ENCODE data around the gene DEGS1. TPM values are rescaled to one million over a fixed set of nuclear protein-coding genes. Genes with fewer than 3 reads are reported as not detected.

Gene DEGS1
- total and polyA plus RNA-seq, 2 of the 4 experiments (the other 2 are of a cell fraction): 54.8 to 109 TPM

DNA sequence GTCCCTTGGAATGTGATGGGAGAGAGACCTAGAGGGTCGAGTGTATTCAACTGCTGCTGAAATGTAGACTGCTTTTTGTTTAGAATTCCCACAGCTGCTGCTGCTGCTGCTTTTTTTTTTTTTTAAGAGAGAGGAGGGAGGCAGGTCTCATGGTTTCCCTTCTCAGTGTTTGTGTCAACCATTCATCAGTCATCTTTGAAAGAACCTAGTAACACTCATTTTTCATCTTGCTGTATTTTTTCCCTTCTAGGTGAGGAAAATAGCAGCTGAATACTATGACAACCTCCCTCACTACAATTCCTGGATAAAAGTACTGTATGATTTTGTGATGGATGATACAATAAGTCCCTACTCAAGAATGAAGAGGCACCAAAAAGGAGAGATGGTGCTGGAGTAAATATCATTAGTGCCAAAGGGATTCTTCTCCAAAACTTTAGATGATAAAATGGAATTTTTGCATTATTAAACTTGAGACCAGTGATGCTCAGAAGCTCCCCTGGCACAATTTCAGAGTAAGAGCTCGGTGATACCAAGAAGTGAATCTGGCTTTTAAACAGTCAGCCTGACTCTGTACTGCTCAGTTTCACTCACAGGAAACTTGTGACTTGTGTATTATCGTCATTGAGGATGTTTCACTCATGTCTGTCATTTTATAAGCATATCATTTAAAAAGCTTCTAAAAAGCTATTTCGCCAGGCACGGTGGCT, 9.2 kb downstream of the DEGS1 start:
- ATAC-seq (ENCODE audit: low read depth) (no peak), DNase-seq (no peak)
- Histone ChIP-seq H3K56ac (ENCODE audit: extremely low read depth, insufficient read depth, low read length) (no peak overlapping the region), H2BK5ac (ENCODE audit: low read depth, low read length, poor library complexity, severe bottlenecking) (no peak overlapping the region), H3K18ac (ENCODE audit: low read depth, low read length) (no peak overlapping the region), H3K36me3 (ENCODE audit: control insufficient read depth, insufficient read depth, low read length) (peaks cover 23% of the 10 kb centered on the region), H4K91ac (ENCODE audit: insufficient read depth, low read depth, low read length) (no peak overlapping the region), H3K9me1 (ENCODE audit: insufficient read depth, low read length) (peaks cover 2% of the 10 kb centered on the region; the same call in 1 of the 2 replicates), H4K8ac (ENCODE audit: low read depth in 2 of 2, low read length in 2 of 2) (no peak overlapping the region), H2BK20ac (ENCODE audit: low read depth, low read length) (no peak overlapping the region), H2BK15ac (ENCODE audit: low read depth, low read length) (no peak overlapping the region), H3K4me1 (ENCODE audit: control insufficient read depth, insufficient read depth, low read length) (peaks cover 2% of the 10 kb centered on the region; the same call in 1 of the 2 replicates), H3K79me1 (ENCODE audit: low read depth in 1 of 2, low read length in 2 of 2) (peaks cover 10 to 57% of the 10 kb centered on the region in 2 experiments), H3K23ac (ENCODE audit: low read depth, low read length) (no peak overlapping the region), H3K4me3 (ENCODE audit: insufficient read depth, low read depth, low read length) (no peak overlapping the region), H3K14ac (replicated peaks; ENCODE audit: low read depth, low read length) (no peak overlapping the region), H3K27me3 (ENCODE audit: control insufficient read depth, insufficient read depth, low read length) (no peaks in the 10 kb centered on the region), H2AFZ (replicated peaks; ENCODE audit: low read length, poor library complexity) (no peak overlapping the region), H2BK120ac (ENCODE audit: low read depth, low read length) (no peak overlapping the region), H4K5ac (ENCODE audit: low read depth, low read length) (no peak overlapping the region), H3K9me3 (ENCODE audit: control insufficient read depth, insufficient read depth, low read length) (no peaks in the 10 kb centered on the region), H2AK5ac (ENCODE audit: low read depth, low read length) (no peak overlapping the region), H3K27ac (ENCODE audit: insufficient read depth, low read length) (no peak overlapping the region), H3K4ac (ENCODE audit: low read depth, low read length) (no peak overlapping the region), H4K20me1 (ENCODE audit: insufficient read depth, low read length) (peaks cover 37% of the 10 kb centered on the region), H3K9ac (ENCODE audit: low read depth, low read length) (no peak overlapping the region), H3K4me2 (ENCODE audit: low read depth, low read length) (no peak overlapping the region), H2AK9ac (replicated peaks; ENCODE audit: low read depth, low read length, poor library complexity) (no peak overlapping the region)
- WGBS, 2 experiments (ENCODE audit: extremely low coverage in 2 of 2, insufficient read length in 1 of 2): 100% methylated on average over 1 of the region's 5 CpGs; no CpG with 5 or more reads in 1 of the 2 experiments
- in situ Hi-C loops (cut with MboI; ENCODE audit: low sequenced_read_pairs) (no loop called here), intact Hi-C loops (cut with micrococcal nuclease) (no loop called here), dilution Hi-C loops (cut with HindIII; ENCODE audit: low sequenced_read_pairs, unreplicated experiment) (no loop called here)
- CTCF ChIA-PET: interaction anchor here (0.6 kb wide), 1 partner anchor 1058 kb away, joined by 8 read pairs; no protein-coding TSS in a partner anchor
- TF ChIP-seq BHLHE40 (IDR thresholded peaks at IDR 0.05; ENCODE audit: low read depth, low read length): no peak
- TF ChIP-seq ELK1 (IDR thresholded peaks at IDR 0.05; ENCODE audit: borderline replicate concordance, low read depth, low read length): no peak
- BruUV-seq (replicated peaks): TSS peak; percentile 80
- POLR2A ChIA-PET (ENCODE audit: unreplicated experiment): interaction anchor here (0.5 kb wide), 1 partner anchor 9 kb away, joined by 3 read pairs; the partner anchor contains the start of gene DEGS1

Measured in IMR-90 (cell line).